H9 (cell line): ENCODE measurements around the gene MOAP1. TPM values are rescaled to one million over a fixed set of nuclear protein-coding genes. Genes with fewer than 3 reads are reported as not detected.

ENCODE experiments used
- DNase-seq: peaks from one replicate; pipeline ENCODE4 v3.0.0-alpha.2; 2017
- H2AFZ ChIP-seq: one replicate; pipeline ENCODE4 v1.6.1; 2013; ENCODE audit warnings: mild to moderate bottlenecking, low read length, control low read depth, moderate library complexity
- H2AK5ac ChIP-seq: 2 replicates; pipeline ENCODE4 v1.6.1; 2013; ENCODE audit warnings: low read length, control low read depth, mixed read lengths; ENCODE audit not compliant: insufficient read length
- H2BK120ac ChIP-seq: one replicate; pipeline ENCODE4 v1.6.1; 2013; ENCODE audit warnings: low read depth, mild to moderate bottlenecking, low read length, control low read depth, inconsistent platforms; ENCODE audit not compliant: poor library complexity, severe bottlenecking
- H2BK12ac ChIP-seq: 2 replicates; pipeline ENCODE4 v1.6.1; 2013; ENCODE audit warnings: low read length, control low read depth, mixed read lengths, low read depth; ENCODE audit not compliant: insufficient read length
- H2BK15ac ChIP-seq: 2 replicates; pipeline ENCODE4 v1.6.1; 2013; ENCODE audit warnings: low read depth, low read length, control low read depth
- H2BK20ac ChIP-seq: one replicate; pipeline ENCODE4 v1.6.1; 2013; ENCODE audit warnings: low read depth, mild to moderate bottlenecking, low read length, control low read depth, inconsistent platforms; ENCODE audit not compliant: poor library complexity, severe bottlenecking
- H2BK5ac ChIP-seq: 2 replicates; pipeline ENCODE4 v1.6.1; 2013; ENCODE audit warnings: low read length, control low read depth, mixed read lengths; ENCODE audit not compliant: insufficient read length
- H3K14ac ChIP-seq: 2 replicates; pipeline ENCODE4 v1.6.1; 2013; ENCODE audit warnings: low read length, control low read depth; ENCODE audit not compliant: insufficient read depth
- H3K18ac ChIP-seq: 2 replicates; pipeline ENCODE4 v1.6.1; 2013; ENCODE audit warnings: low read depth, mild to moderate bottlenecking, mixed read lengths, low read length, control low read depth; ENCODE audit not compliant: insufficient read length
- H3K23ac ChIP-seq: 2 replicates; pipeline ENCODE4 v1.6.1; 2013; ENCODE audit warnings: low read length, control low read depth, mixed read lengths, low read depth; ENCODE audit not compliant: insufficient read length
- H3K23me2 ChIP-seq: 2 replicates; pipeline ENCODE4 v1.6.1; 2013; ENCODE audit warnings: low read depth, mild to moderate bottlenecking, mixed read lengths, low read length, control low read depth; ENCODE audit not compliant: insufficient read length, poor library complexity, severe bottlenecking
- H3K27ac ChIP-seq: 2 replicates; pipeline ENCODE4 v1.5.1; 2013; ENCODE audit warnings: low read length, control low read depth, mixed read lengths, low read depth; ENCODE audit not compliant: insufficient read length
- H3K27me3 ChIP-seq: 2 replicates; pipeline ENCODE4 v1.6.1; 2013; ENCODE audit warnings: low read length, control low read depth, inconsistent platforms; ENCODE audit not compliant: insufficient read depth
- H3K4ac ChIP-seq: 2 replicates; pipeline ENCODE4 v1.6.1; 2013; ENCODE audit warnings: low read depth, mild to moderate bottlenecking, control low read depth, inconsistent platforms, low read length, moderate library complexity
- H3K4me1 ChIP-seq: 2 replicates; pipeline ENCODE4 v1.6.1; 2013; ENCODE audit warnings: low read length, control low read depth, inconsistent platforms; ENCODE audit not compliant: insufficient read depth
- H3K4me2 ChIP-seq: 2 replicates; pipeline ENCODE4 v1.6.1; 2013; ENCODE audit warnings: low read length, control low read depth, mixed read lengths; ENCODE audit not compliant: insufficient read length, insufficient read depth
- H3K56ac ChIP-seq: 2 replicates; pipeline ENCODE4 v1.6.1; 2013; ENCODE audit warnings: low read depth, mild to moderate bottlenecking, mixed read lengths, low read length, control low read depth; ENCODE audit not compliant: insufficient read length
- H3K79me1 ChIP-seq: 2 replicates; pipeline ENCODE4 v1.6.1; 2013; ENCODE audit warnings: low read depth, mild to moderate bottlenecking, moderate library complexity, low read length, control low read depth, inconsistent platforms; ENCODE audit not compliant: insufficient read depth, poor library complexity, severe bottlenecking
- H3K79me2 ChIP-seq: 2 replicates; pipeline ENCODE4 v1.6.1; 2013; ENCODE audit warnings: low read length, control low read depth, inconsistent platforms; ENCODE audit not compliant: insufficient read depth
- H3K9ac ChIP-seq: 2 replicates; pipeline ENCODE4 v1.6.1; 2013; ENCODE audit warnings: low read length, control low read depth, mixed read lengths; ENCODE audit not compliant: insufficient read length; ENCODE audit errors: extremely low read depth
- H3K9me3 ChIP-seq: one replicate; pipeline ENCODE4 v1.6.1; 2013; ENCODE audit warnings: low read depth, low read length, inconsistent platforms; ENCODE audit not compliant: control insufficient read depth
- H3T11ph ChIP-seq: one replicate; pipeline ENCODE4 v1.6.1; 2013; ENCODE audit warnings: mild to moderate bottlenecking, low read length, control low read depth, inconsistent platforms
- H4K20me1 ChIP-seq: one replicate; pipeline ENCODE4 v1.6.1; 2013; ENCODE audit not compliant: control insufficient read depth, insufficient read length, insufficient read depth
- H4K5ac ChIP-seq: 2 replicates; pipeline ENCODE4 v1.6.1; 2013; ENCODE audit warnings: low read depth, mild to moderate bottlenecking, mixed read lengths, low read length, control low read depth; ENCODE audit not compliant: insufficient read length
- H4K8ac ChIP-seq: replicated peaks from 2 replicates; pipeline ENCODE4 v1.6.1; 2013; ENCODE audit warnings: low read length, control low read depth, mixed read lengths, low read depth; ENCODE audit not compliant: insufficient read length
- H4K91ac ChIP-seq: 2 replicates; pipeline ENCODE4 v1.6.1; 2013; ENCODE audit warnings: low read depth, mild to moderate bottlenecking, moderate library complexity, mixed read lengths, low read length, control low read depth; ENCODE audit not compliant: insufficient read length
- H3K27ac Mint-ChIP-seq, 3 experiments: 2 replicates in 2 of 3; 3 replicates in 1 of 3; pipeline ENCODE4 v1.8.0; 2020 to 2021; ENCODE audit warnings: mixed read lengths in 3 of 3, mild to moderate bottlenecking in 1 of 3, moderate library complexity in 1 of 3
- H3K27me3 Mint-ChIP-seq: 2 replicates; pipeline ENCODE4 v1.8.0; 2021; ENCODE audit warnings: low read depth, mild to moderate bottlenecking, moderate library complexity, mixed read lengths
- H3K36me3 Mint-ChIP-seq, 3 experiments: 2 replicates in 2 of 3; 3 replicates in 1 of 3; pipeline ENCODE4 v1.8.0; 2020 to 2021; ENCODE audit warnings: low read depth in 3 of 3, mixed read lengths in 3 of 3; ENCODE audit not compliant: insufficient read depth in 1 of 3
- H3K4me1 Mint-ChIP-seq, 2 experiments: 2 replicates each; pipeline ENCODE4 v1.8.0; 2020; ENCODE audit warnings: mixed read lengths in 2 of 2
- H3K4me3 Mint-ChIP-seq, 2 experiments: 2 replicates in 1 of 2; 3 replicates in 1 of 2; pipeline ENCODE4 v1.8.0; 2020 to 2021; ENCODE audit warnings: mild to moderate bottlenecking in 2 of 2, mixed read lengths in 2 of 2, moderate library complexity in 1 of 2
- H3K9me3 Mint-ChIP-seq, 2 experiments: 2 replicates in 1 of 2; 3 replicates in 1 of 2; pipeline ENCODE4 v1.8.0; 2020; ENCODE audit warnings: mild to moderate bottlenecking in 2 of 2, mixed read lengths in 2 of 2, moderate library complexity in 1 of 2
- CTCF ChIP-seq: fragments of 200-600 bp; sonication (generic); conservative IDR thresholded peaks from 3 replicates; pipeline ENCODE4 v1.8.0; 2021; ENCODE audit warnings: antibody characterized with exemption, mild to moderate bottlenecking
- WGBS: extraction: QIAGEN DNeasy Blood & Tissue Kit; methylation state at CpG from one replicate; pipeline ENCODE4 v1.1.7; 2013; ENCODE audit warnings: missing lambda C conversion rate, low lambda C conversion rate, mixed read lengths; ENCODE audit not compliant: insufficient read length; ENCODE audit errors: extremely low coverage; 5-methylcytosine and 5-hydroxymethylcytosine counted together
- total RNA-seq: library from RNA; stranded (reverse); gene quantifications from 2 replicates; pipeline ENCODE4 v1.2.1, GENCODE V29; 2021

The MOAP1 gene
- total RNA-seq, 1 experiment from 2014 or later = 13.6 TPM

GRCh38 chr14:93185349-93185720 lies 638 bp upstream of the MOAP1 start:
- H3K4ac ChIP-seq = no peak overlapping the region
- H3K23me2 ChIP-seq = peaks cover 3% of the 10 kb centered on the region
- peak overlapping the region; percentile 95 for H3K4me2 ChIP-seq
- no peak overlapping the region for H3K56ac ChIP-seq
- H3K27ac Mint-ChIP-seq = peak overlapping the region; percentile 40 to 97 (median 93); a peak in 6 of 7 replicates
- no peak overlapping the region for H2AK5ac ChIP-seq
- H2BK120ac ChIP-seq = no peak overlapping the region
- peaks cover 9% of the 10 kb centered on the region for H3K79me1 ChIP-seq
- H3T11ph ChIP-seq = no peak overlapping the region
- H3K36me3 Mint-ChIP-seq = peaks cover 3 to 38% (median 34%) of the 10 kb centered on the region in 3 experiments; a peak in 6 of 7 replicates
- TF ChIP-seq CTCF = no peak
- no peaks in the 10 kb centered on the region; the same call in 1 of the 2 replicates for H3K79me2 ChIP-seq
- H2BK5ac ChIP-seq = peak overlapping the region; percentile 58
- H3K9me3 ChIP-seq = no peaks in the 10 kb centered on the region
- H2AFZ ChIP-seq = peak overlapping the region; percentile 37
- no peak overlapping the region for H2BK12ac ChIP-seq
- peak overlapping the region; percentile 93 to 95 for H3K4me3 Mint-ChIP-seq
- no peak overlapping the region for H4K8ac ChIP-seq
- H2BK15ac ChIP-seq = no peak overlapping the region
- H3K27me3 ChIP-seq = no peaks in the 10 kb centered on the region
- no peak overlapping the region for H3K27ac ChIP-seq
- no peak overlapping the region for H4K5ac ChIP-seq
- no peaks in the 10 kb centered on the region for H4K20me1 ChIP-seq
- no peaks in the 10 kb centered on the region for H3K4me1 ChIP-seq
- H3K27me3 Mint-ChIP-seq = no peaks in the 10 kb centered on the region
- DNase-seq = no peak
- peaks cover 11 to 18% of the 10 kb centered on the region in 2 experiments for H3K4me1 Mint-ChIP-seq
- H2BK20ac ChIP-seq = no peak overlapping the region
- H3K14ac ChIP-seq = no peak overlapping the region; the same call in 1 of the 2 replicates
- H3K18ac ChIP-seq = no peak overlapping the region
- no peak overlapping the region for H3K23ac ChIP-seq
- H3K9me3 Mint-ChIP-seq = no peaks in the 10 kb centered on the region
- H3K9ac ChIP-seq = peak overlapping the region; percentile 87
- no CpG with 5 or more reads among the region's 10 CpGs for WGBS
- H4K91ac ChIP-seq = no peak overlapping the region
